GM21825 (cell line): Measurements from ENCODE around the gene MYO18B.

ENCODE experiments used
- ATAC-seq: cut with Tn5 transposase; IDR thresholded peaks from one replicate; pipeline ENCODE4 v1.9.1; 2021; ENCODE audit warnings: mild to moderate bottlenecking, moderate library complexity; ENCODE audit not compliant: unreplicated experiment

MYO18B gene

DNA sequence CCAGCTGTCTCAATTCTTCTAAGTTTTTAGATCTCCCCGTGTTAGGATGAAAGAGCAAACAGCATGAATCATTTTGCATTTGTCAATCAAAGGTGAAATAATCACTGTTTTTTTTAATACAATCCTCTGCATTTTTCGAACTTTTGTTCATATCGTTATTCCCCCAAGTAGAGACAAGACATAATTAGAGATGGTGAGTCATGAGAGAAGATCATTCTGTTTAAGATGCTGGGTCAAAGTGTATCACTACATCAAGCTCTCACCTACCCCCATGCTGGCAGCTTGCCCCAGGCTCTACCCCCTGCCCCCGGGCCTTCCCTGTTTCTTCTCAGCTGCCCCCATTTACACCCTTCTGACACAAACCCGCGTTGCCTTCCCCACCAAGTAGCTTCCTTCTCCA lies 30.5 kb upstream of the MYO18B start:
- ATAC-seq, result no peak

DNA sequence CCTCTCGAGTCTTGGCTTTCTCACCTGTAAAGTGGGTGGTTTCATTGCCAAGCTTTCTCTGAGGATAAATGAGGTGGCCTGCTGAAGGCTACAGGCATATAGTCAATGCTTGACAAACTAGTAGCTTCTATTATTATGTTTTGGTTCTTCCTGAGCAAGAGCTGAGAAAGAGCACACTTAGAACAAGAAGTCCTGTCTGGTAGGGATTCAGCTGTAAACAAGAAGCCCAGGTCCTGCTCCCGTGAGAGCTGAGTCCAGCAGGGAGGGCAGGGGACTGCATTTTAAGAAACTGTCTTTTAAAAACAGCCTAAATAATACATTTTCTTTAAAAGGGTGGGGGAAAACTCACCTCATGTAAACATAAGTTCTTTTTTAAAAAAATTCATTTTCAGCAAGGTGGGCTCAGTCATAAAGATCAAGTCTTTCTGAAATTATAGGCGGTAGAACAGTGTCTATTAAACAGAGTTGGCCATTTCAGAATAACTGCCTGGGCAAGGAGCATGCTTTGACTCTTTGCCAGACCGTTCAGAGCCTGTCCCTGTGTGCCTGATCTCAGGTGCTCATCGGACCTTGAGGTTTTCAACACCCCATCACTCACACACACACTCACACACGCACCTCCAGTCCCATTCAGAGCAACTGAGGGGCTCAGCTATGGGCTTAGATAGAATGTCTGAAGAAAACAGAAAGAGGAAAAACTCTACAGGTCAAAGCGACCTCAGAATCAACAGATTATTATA lies 29.2 kb upstream of the MYO18B start:
- ATAC-seq, result no peak

DNA sequence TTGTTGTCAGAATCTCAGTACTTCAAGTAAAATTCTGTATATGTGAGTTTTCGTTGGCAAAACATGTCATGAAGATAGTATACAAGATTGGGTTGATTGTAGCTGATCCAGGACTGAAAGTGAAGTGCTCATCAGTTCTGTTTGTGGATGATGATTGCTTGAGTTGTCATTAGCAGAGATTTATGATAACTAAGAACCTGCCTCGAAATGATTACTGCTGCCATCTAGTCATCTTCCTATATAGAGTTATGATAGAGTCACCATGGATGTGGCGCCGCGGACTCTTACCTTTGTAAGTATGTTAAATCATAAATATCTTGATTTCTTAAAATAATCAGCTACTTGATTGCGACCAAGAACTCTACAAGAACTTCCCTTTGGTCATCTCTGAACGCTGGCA lies 27.9 kb upstream of the MYO18B start:
- ATAC-seq, result no peak

DNA sequence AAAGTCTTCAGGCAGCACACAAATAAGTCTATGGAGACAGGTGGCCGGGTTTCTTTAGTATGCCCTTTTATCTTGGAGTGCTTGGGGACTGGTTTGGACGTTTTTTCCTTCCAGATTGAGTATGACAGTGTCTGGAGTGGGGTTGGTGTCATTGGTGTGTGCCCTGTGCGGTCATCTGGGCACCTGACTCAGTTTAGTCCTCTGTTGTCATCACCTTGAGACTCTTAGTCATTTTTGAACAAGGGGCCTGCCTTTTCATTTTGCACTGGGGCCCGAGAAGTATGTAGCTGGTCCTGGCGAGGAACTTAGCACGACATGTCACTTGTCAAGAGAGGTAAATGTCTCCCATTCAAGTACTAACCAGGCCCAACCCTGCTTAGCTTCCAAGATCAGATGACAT lies 27.2 kb upstream of the MYO18B start:
- no peak for ATAC-seq

DNA sequence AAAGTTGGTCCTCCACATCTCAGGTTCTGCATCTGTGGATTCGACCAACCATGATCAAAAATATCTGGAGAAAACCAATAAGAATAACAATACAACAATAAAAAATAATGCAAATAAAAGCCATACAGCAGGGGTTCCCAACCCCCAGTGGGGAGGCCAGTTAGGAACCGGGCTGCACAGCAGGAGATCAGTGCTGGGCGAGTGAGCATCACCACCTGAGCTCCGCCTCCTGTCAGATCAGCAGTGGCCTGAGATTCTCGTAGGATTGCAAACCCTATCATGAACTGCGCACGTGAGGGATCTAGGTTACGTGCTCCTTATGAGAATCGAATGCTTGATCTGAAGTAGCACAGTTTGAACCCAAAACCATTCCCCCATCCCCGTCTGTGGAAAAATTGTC lies 25.4 kb upstream of the MYO18B start:
- ATAC-seq, result no peak

DNA sequence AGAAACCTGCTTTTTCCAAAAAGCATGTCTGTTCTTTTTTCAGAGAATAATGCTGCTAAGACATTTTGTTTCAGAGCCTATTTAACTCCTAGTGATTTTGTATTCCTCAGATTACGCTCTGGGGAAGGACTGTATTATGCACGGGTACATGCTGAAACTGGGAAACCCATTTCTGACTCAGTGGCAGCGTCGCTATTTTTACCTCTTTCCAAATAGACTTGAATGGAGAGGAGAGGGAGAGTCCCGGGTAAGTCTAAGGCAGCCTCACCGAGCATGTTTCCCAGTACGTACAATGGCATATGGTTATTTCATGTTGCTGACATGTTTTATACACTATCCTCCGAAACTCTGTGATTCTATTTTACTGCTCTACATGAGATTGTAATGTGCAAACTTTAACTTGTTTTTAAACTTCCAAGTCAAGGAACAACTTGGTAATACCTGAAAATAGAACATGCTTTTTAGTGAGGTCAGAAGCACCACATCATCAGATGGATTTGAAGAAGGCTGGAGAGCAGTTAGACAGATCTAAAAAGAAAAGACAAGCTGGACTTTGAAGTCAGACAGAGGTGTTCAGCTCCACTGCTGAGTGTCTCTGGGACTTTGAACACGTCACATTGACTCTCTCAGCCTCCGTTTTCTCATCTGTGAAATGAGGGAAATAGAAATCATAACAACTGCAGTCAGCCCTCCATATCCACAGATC lies 23.7 kb upstream of the MYO18B start:
- no peak for ATAC-seq

DNA sequence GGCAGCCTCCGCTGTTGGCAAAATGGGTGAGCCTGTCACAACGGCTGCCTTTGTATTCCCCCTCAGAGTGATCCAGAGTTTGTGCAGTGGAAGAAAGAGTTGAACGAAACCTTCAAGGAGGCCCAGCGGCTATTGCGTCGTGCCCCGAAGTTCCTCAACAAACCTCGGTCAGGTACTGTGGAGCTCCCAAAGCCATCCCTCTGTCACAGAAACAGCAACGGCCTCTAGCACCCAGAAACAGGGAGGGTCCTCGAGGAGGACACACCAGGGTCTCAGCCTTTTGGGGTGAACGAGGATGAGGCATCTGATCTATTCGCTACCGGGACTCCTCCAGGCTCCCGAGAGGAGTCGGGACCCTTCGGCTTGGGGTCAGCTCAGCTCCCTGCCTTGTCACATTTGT lies 19.8 kb upstream of the MYO18B start:
- no peak for ATAC-seq

DNA sequence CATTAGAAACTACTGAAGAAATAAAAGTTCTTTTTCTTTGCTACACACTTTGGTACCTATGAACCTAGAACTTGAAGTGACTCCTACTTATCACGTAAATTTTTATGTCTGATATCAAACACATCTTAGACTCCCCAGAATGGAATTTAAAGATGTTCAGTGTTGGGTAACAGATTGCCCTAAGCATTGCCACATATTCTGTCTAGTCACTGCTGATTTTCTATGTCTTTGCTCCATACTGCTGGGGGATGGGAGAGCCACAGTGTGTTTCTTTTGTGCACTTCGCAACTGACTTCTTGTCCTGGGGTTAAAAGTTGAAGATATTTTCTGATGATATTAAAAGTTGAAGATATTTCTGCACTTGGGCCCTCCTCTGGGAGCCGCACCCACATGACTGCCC lies 19.4 kb upstream of the MYO18B start:
- ATAC-seq, result no peak

DNA sequence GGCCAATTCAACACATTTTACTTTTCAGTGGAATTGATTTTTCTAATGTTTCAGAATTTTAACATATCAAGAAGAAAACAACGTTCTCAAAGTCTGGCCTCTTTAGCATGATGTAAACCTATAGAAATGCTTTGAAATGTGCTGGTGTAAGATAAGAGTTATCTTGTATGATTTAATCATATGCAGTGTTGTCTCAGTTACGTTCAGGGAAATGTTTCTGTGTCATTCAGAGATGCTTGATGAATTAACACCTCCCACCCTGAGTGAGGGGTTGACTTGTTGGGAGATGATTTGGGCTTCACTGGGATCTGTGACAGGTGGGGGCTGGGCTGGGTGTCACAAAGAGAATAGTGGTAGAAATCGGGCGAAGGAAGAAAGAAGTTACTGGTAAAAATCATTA lies 15.7 kb upstream of the MYO18B start:
- no peak for ATAC-seq

DNA sequence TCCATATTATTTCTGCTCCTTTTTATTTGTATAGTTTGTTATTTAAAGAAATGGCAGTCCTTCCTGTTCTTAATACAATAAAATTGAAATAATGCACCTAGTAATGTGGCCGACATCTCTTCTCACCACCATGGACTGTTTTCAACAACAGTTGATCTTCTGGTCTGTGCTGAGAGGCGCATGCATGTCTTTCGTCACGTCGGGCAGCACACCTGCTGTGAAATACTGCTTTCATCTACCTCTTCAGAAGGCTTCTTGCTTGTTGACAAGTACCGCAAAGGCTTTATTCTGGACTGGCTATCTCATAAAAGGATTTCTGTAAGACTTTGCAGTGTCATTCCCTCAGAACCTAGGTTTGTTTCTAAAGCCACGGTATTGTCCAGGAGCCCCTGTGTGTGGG lies 13.9 kb upstream of the MYO18B start:
- no peak for ATAC-seq

DNA sequence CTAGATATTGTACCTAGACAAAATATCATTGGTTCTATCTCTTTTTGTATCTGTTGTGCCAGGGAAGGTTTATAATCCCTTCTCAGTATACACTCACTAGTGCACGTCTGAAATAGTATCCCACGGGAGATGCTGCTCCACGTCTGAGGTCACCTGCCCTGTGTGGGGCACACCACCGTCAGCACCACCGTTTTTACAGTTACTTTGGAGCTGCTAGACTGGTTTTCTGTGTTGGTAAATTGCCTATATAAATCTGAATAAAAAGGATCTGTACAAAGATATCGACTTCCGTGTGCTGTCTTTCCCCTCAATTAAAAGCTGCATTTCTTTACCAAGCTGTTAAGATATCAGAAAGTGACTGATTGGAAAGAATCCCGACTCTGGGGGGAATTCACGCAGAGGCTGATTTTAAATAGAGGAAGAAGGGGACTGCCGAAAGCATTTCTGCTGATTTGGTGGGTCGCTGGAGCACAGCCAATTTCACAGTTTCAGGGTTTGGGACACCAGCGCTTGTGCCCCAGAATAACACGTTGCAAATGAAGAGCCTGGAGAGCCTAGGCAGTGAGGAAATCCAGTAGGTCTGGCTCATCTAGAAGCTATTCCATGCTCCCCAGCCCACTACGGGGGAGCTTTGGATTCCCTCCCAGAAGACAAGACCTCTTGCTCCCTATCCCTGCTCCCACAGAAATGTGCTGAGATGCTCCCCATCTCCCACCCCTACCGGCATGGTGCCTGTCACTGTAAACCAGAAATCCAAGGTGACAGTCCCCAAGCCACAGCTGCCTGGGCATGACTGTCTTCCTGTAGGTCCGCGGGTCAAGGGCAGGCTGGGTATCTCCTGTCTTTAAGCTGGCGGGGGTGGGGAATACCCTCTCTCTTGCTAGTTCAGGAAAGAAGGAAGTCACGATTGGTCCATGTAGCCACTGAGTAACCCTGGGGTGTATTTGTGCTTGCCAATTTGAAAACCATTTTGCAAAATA lies 12.7 kb upstream of the MYO18B start:
- ATAC-seq, result no peak

DNA sequence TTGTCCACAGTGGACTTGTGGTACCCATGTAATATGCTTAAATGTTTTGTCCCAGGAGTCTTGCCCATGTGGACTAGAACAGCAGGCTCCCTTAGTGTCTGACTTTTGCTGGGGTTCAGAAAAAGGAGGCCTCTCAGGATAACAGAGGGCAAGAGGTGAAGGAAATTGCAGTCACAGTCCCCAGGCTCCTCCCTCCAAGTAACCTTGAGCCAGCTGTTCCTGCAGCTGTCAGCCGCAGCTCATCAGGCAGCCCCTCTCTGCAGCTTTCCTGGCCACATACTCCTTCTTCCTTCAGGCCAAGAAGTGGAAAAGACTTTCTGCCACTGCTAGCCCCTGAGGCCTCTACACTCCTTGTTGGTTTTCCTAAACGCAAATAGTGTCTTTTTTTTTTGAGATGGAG lies 6.3 kb upstream of the MYO18B start:
- no peak for ATAC-seq

DNA sequence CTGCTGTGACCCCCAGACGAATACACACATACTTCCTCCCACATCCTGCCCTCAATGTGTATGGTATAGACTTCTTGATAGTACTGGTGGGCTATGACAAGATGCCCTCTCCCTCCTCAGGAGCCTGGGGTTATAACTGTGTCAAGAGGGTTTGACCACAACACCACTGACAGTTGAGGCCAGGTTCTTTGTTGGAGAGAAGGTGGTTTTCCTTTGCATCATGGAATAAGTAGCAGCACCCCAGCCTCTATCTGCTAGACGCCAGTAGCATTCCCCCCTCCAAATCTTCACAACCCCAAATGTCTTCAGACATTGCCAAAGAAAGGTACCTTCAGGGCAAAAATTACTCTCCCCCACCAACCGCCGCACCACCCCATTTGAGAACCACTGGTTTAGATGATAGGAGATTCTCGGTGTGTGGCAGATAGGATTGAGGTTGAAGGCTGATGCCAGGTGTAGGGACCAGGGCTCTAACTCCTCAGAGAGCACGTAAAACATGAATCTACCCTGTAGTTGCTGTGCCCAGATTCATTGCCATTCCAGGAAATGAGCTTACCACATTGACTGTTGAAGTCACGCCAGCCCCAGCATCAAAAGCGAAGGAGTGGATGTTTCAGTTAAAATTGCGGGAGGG lies 5.5 kb upstream of the MYO18B start:
- ATAC-seq, result no peak

DNA sequence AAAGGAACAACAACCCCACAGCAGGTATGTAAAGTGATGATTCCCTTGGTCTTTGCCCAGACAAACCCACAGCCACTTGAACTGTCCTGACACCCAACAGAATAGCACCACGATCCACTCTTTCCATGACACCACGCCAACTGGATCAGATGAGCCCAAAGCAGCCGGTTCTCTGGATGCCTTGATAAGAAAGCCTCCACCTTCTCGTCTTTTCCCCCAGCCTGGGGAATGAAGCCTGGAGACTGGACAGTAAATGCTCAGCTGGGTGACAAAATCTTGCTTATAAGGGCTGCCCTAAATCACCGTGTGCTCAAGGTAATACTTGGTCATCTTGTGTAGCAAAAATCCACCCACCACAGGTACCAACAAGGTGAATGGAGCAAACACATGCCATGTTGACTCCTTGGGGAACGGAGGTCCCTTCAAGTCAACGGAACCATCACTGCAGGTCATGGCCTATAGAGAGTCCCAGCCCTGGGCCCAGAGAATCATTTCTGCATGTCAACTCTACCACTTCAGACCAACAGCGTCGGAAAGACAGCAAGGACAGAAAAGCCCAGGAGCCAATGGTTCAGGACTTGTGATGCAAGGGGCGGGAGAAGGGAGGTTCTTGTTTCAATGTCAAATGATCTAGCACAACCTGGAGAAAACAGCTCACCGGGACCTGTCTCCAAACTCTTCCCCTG lies 2.2 kb upstream of the MYO18B start:
- no peak for ATAC-seq

DNA sequence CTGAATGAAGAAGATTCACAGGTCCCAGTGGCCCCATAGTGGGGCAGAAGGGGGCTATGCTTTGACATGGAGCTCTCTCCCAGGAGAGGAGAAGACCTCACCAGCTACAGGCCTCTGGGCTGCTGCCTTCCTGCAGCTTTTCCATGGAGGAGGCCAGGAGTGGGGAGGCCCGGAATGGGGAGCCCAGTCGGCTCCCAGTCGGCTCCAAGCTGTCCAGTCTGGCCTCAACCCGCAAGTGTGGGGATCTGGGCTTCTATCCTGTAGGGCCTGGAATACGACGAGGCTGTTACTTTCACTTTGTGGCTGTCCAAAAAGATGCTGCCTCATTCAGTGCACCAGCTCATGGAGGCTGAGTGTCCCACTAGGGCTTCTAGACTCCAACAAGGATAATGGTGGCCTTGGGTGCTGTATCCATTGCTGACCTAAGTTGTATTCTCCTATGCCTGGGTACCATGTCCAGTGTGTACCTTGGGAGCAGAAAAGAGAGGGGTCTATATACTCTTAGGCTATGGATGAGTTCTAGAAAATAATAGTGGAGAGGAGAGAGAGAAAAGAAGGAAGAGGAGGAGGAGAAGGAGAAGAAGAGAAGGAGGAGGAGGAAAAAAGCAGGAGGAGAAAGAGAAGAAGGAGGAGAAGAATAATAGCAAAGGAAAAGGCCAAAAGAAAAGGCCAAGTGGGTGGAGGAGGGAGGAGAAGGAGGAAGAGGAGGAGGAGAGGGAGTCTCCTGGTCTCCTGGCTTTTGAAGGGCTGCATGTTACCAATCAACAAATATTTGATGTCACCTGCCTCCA lies 1.1 kb downstream of the MYO18B start:
- no peak for ATAC-seq

DNA sequence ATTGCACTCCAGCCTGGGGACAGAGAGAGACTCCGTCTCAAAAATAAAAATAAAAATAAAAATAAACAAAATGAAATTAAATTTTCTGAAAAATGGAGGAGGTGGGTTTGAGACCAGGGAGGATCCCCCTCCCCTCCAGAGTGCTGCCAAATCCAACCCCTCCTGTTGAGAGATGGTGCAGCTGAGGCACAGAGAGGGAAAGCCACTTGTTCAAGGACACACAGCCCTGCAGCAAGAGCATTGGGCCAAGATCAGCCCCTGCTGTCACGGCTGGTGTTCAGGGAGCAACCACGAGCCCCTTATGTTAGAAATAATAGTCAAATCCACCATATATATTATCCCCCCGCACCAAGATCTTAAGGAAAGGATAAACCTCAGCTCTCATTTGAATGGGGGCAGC lies 2.7 kb downstream of the MYO18B start:
- ATAC-seq, result no peak

DNA sequence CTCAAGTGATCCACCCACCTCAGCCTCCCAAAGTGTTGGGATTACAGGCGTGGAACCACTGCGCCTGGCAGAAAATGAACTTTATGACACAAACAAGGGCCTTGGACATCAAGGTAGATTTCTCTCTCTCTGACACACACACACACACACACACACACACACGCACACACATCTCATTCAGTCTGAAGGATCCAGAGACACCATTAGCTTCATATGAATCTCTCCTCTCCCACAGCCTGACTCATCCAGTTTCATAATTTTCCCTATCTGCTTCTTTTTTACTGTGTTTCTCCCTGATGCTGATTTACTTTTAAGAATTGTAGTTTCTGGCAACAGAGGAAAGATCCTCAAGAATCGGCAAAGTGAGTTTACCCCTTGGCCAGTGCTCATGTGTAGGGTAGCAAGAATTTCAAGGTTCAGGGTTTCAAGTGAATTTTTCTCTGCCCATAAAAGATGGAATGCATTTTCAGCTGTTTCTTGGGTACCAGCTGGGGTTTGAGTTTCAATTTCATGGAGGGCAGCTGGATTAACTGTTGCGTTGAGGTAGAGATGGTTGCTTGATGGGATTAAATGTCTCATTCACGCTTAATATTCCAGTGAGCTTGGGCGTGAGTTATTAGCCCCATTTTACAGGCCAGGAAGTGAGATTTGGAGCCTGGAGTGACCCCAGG lies 3.5 kb downstream of the MYO18B start:
- no peak for ATAC-seq

DNA sequence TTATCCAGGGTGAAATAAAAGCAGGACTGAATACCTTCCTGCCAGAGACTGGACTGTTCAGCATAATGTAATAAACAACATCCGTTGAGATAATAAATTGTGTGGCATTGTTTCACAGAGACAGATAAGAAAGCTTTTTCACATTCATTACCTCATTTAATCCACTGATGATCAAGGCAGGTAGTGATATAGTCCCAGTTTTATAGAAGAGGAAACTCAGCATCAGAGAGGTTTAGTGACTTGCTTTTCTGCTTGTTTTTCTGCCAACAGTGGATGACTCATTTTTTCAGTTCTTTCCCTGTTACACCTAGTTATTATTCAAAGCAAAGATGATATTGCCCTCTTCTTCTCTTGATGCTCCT lies 4.0 kb downstream of the MYO18B start:
- ATAC-seq, result no peak

DNA sequence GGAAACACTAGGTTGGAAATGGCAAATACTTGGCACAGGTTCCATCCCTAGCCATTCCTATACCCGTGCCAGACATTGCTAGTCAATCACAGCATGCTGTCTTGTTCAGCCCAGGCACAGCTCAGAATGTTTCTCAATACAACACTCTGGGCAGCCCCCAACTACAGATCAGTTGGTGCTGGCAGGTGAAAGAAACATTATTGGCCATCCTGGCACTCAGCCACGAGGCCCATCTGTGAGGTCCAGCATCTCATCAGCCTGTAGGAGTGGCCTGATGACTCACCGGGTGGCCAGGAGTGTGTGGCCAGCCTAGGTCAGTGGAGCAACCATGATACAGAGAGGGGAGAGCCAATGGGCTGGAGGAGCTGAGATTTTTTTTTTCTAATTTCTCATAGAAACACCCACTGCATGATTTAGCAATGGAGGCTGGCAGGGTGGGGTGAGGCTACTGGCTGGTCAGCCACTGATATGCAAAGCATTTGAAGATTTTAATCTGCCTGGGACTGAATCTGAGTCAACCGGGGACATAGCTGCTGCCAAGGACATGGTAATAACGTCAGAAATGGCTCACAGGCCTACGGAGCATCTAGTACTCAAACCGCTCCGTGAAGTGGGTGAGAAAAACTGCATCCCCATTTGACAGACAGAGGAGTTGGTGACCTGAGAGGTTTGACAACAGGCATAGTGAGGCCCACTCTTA lies 5.4 kb downstream of the MYO18B start:
- no peak for ATAC-seq
